HG03108 (cell line): Measurements from ENCODE around the gene MVP.
"Not testable (repeated sequence)": the region's sequence is repeated elsewhere in the genome, so short reads cannot be mapped to it uniquely, and the experiment has no call there.

Source experiments
- ATAC-seq: cut with Tn5 transposase; IDR thresholded peaks from one replicate; pipeline ENCODE4 v1.9.1; 2021; ENCODE audit warnings: moderate library complexity; ENCODE audit not compliant: unreplicated experiment

The MVP gene

DNA sequence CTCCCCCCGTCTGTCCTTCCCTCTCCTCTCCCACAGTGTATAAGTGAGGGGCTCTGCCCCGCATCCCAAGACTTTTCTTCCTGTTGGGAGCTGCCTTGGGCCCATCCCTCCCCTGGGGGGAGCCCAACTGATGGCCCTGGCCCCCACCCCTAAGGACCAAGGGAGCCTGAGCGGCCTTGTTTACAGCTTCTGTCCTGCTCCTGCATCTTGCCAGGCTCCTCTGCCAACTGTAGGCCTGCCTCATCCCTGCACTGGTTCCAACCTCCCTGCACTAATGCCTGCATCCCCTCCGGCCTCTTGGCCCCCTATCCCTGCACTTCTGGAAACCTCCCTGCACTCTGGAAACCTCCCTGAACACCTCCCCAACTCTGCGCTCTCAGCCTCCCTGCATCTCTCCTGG, 5.7 kb upstream of the MVP start:
- ATAC-seq: no peak

DNA sequence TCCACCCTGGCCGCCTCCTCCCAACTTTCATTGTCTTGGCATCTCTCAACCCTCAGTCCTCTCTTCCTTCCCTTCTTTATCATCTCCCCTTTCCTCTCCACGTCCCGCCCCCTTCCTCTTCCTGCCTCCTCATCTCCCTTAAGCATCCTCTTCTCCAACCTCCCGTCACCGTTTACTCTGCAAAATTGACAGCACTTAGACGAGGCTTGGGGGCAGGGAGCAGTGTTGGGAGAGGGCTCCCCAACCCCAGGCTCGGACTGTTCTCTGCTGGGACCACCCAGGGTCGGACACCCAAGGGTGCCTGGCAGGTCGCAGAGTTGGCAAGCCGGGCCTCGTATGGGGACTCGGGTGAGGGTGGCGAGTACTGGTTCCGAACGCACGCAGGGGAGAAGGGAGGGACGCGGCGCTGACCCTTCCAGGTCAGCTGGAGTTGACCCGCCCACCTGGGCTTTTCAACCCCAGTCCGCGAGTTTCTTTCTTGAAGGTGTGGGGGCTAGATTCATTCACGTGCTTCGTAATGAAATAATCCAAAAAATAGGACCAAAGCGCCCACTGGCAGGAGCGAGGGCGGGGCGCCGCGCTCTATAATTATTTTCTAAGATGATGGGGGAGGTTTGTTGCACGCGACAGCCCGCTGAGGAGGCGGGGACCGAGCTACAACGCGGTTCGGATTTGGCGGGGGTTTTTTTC, 5.1 kb upstream of the MVP start:
- ATAC-seq: no peak

DNA sequence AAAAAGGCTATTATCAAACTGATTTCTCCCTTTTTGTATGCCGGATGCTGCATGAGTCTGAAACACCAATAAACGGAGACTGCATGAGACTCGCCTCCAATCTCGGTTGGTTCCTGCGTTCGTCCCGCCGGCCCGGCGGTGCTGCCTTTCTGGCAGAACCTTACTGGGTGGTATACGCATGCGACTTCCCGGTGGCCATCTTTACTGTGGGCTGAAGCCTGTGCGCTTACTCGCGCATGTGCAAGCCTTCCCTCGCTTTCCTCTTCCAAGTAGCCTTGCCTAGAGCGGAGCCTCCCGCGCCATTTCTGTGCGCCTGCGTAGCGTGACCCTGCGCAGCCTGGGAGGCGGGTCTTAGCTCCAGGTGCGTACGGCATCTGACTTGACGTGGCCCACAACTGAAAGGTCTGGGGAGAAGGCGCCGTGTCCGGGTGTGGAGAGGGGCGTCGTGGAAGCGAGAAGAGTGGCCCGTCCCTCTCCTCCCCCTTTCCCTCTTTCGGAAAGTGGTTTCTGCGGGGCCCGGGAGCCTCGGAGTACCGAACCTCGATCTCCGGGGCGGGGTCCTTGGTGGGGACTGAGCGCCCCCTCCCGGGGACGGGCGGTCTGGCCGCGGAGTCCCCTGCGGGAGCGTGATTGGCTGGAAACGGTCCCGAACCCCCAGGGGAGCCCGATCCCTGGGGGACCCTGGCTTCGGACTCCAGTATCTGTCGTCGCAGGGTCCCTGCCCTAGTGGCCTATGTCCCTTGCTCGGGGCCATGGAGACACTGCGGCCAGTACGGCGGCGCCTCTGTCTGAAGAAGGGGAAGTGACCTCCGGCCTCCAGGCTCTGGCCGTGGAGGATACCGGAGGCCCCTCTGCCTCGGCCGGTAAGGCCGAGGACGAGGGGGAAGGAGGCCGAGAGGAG, 4.2 kb upstream of the MVP start, which contains the start of gene PAGR1:
Gene PAGR1 (plus strand): TSS at position 360 of the 901 bp plus-strand sequence. CDS start 374 bp downstream, at position 734.
- peak; percentile 38 for ATAC-seq

DNA sequence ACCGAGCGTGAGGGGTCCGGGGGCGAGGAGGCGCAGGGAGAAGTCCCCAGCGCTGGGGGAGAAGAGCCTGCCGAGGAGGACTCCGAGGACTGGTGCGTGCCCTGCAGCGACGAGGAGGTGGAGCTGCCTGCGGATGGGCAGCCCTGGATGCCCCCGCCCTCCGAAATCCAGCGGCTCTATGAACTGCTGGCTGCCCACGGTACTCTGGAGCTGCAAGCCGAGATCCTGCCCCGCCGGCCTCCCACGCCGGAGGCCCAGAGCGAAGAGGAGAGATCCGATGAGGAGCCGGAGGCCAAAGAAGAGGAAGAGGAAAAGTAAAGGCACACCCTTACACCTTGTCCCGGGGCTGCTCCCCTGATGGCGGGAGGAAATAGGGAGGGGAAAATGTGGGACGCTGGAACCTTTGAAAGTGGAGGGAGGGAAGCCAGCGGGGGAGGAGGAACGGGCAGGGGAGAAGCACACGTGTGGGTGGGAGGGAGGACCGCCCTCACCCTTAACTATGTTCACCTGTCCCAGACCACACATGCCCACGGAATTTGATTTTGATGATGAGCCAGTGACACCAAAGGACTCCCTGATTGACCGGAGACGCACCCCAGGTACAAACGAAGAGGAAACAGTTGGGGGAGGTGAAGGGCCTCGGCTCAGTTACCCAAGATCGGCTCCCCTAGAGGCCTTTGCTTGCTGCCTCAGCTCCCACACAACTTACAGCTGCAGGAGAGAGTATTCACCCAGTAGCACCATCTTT, 3.4 kb upstream of the MVP start:
- peak; percentile 5 for ATAC-seq

DNA sequence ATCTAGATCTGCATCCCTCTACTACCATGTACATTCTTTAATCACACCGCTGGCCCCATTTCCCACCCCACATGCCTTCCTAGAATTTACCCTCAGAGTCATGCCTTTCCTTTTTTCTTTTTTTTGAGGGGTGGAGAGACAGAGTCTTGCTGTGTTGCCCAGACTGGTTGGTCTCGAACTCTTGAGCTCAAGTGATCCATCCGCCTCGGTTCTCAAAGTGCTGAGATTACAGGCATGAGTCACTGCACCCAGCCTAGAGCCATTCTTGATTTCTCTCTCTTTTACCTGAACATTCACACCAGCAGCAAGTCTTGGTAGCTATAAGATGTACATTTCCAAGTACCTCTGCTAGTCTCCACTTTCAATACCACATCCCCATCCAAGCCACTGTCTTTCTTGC, 2.2 kb upstream of the MVP start:
- ATAC-seq: no peak

DNA sequence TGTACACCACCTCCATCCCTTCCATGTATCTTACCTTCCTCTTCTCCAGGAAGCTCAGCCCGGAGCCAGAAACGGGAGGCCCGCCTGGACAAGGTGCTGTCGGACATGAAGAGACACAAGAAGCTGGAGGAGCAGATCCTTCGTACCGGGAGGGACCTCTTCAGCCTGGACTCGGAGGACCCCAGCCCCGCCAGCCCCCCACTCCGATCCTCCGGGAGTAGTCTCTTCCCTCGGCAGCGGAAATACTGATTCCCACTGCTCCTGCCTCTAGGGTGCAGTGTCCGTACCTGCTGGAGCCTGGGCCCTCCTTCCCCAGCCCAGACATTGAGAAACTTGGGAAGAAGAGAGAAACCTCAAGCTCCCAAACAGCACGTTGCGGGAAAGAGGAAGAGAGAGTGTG, 756 bp upstream of the MVP start:
- no peak for ATAC-seq

DNA sequence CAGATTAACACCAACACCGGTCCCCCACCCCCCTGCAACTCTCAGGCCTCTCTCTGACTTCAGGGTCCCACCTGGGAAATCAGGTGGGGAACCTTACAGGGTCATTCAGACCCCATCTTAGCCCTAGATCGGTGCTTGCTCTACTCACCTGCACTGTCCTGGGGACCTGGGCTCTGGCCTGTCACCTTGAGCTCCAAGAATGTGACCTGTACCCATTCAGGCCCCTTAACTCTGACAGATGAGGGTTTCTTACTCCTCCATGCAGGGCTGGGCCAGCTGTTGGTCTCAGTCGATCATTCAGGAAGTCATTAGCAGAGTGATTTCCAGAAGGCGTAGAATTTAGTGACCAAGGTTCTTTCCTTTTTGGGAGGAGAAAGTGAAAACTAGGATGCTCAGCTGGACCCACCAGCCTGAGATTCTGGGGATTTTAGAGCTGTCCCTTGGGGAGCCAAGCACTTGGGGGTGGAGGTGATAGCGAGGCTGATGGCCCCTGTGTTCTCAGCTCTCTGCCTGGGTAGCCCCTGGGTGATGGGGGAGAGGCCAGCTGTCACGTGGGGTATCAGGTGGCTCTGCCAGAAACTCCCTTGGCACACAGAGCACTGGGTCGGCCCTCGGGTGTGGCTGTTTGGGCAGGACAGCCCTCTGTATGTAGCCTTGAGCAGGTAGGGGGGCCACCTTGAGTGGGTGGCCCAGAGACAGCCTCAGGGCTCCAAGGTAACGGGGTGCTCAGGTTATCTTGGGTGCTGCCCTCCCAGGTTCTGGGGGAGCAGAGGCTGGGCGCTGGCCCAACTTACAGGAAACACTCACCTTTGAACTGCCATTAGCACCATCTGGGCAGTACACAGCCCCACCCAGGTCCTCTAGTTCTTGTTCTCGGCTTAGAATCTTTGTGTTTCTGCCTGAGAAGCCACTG, 724 bp downstream of the MVP start:
- ATAC-seq: peak; percentile 39

DNA sequence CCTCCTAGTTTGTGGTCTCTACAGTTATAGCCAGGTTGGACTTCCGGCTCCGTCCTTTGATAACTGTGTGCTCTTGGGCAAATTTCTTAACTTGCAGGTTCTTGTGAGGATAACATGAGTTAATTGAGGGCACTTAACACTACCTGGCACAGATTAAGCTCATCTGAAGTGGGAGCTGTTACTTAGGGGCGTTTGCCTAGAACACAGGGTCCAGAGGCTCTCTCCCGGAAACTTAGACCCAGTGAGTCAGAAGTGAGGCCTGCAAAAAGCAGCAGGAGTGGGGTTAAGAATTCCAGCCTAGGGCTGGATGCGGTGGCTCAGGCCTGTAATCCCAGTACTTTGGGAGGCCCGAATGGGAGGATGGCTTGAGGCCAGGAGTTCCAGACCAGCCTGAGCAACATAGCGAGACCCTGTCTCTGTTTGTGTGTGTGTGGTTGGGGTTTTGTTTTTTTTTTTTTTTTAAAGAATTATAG, 1.4 kb downstream of the MVP start:
- ATAC-seq: no peak

DNA sequence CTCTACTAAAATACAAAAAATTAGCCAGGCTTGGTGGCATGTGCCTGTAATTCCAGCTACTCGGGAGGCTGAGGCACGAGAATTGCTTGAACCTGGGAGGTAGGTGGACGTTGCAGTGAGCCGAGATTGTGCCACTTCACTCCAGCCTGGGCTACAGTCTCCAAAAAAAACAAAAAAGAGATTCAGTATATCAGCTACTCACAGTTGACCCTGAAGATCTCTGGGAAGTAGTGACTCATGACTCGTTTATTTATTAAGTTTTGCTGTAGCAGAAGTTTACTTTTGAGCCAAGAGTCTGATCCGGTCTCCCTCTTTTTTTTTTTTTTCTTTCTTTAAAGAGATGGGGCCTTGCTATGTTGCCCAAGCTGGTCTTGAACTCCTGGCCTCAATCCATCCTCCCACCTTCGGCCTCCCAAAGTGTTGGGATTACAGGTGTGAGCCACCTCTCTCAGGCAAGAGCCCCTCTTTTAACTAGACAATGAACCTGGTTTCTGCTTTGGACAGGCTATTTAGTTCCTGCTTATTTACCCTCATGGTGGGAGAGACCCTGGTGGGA, 4.4 kb downstream of the MVP start:
- no peak for ATAC-seq

DNA sequence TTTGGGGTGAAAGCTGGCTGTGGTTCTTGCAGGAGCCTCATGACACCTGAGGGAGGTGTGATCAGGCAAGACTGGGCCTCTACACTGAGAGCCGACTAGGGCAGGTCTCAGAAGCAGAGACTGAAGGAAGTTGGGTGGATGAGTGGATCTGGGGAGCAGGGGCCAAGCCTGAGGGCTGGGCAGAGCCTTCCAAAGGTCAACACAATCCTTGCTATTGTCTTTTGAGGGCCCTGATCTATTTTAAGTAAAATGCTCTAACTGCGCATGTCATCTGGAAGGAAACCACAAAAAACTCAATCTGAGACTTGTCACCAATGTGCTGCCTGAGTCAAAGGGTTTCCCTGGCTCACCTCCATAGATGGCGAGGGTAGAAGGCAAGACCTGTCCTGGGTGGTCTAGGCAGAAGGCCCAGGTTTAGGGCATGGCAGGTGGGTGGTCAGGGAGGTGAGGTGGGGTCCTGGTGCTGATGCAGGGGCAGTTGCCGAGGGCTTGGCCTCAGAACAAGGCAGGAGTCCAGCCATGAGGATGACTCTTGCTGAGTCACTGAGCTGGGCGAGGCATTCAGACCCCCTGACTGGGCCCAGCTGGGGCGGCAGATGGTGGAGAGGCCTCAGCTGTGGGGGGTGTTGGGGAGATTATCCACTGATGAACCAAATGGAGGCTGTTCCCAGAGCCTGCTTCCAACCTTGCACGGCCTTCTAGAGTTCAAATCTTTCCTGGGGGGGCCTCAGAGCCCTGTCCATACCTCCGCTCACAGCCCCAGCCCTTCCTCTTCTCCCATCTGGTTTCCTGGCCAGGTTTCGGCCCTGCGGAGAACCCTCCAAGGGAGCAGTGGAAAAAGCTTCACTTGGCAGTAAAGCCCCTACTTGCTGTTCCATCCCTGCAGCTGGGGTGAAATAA, 5.1 kb downstream of the MVP start:
- no peak for ATAC-seq

DNA sequence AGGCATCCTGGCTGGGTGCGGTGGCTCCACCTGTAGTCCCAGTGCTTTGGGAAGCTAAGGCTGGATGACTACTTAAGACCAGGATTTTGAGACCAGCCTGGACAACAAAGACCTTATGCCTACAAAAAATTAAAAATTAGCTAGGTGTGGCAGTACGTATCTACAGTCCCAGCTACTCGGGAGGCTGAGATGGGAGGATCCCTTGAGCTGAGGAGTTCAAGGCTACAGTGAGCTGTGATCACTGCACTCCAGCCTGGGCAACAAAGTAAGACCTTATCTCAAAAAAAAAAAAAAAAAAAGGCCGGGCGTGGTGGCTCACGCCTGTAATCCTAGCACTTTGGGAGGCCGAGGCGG, 6.1 kb downstream of the MVP start:
- ATAC-seq: no peak

DNA sequence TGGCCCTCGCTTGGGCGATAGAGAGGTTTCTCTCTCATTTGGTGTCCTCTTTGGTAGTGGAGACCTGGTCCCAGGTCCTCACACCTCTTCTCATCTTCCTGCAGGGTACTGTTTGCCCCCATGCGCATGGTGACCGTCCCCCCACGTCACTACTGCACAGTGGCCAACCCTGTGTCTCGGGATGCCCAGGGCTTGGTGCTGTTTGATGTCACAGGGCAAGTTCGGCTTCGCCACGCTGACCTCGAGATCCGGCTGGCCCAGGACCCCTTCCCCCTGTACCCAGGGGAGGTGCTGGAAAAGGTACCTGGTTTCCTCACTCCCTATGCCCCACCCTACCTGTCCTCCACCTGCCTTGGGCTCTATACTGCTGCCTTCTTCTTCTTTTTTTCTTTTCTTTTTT, 10.5 kb downstream of the MVP start:
- no peak for ATAC-seq

DNA sequence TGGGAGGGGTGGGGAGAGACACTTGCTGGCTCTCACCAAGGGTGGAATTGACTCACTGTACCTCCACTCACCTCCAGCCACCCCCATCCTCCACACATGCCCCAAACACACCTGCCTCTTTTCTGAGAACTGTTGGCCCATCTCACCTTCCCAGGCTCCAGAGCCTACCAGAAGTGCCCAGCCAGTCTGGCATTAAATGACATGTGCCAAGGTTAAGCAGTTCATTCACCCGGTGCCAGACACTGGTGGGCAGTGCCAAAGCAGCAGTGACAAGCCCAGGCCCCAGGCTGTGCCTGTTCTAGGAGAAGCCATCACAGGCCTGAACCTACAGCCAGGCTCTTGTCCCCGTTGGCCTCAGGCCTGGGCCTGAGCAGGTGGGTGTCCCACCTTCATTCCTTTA, 11.2 kb downstream of the MVP start:
- no peak for ATAC-seq

DNA sequence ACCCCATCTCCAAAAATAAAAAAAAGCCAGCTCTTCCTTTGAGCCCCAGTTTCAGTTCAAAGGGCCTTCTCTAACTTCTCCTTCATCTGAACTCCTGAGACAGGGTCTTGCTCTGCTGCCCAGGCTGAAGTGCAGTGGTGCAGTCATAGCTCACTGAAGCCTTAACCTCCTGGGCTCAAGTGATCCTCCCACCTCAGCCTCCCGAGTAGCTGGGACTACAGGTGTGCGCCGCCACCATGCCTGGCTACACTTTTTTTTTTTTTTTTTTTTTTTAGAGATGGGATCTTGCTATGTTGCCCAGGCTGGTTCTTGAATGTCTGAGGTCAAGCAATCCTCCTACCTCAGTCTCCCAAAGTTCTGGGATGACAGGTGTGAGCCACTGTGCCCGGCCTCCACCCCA, 13.0 kb downstream of the MVP start:
- ATAC-seq: not testable (repeated sequence)

DNA sequence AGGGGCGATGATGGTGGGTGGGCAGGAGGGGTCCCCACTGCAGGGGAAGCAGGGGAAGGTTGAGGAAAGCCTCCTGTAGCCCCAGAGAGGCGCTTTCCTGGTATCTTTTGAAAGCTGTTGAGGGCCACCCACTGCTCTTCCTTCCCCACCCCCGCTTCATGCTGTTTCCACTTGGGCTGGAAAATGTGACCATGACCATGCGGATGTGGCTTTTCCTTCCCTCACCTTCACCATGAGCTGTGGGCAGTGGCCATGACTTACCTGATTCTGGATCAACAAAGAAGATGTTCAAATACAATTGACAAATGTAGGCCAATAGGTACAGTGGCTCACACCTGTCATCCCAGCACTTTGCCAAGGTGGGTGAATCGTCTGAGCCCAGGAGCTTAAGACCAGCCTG, 13.8 kb downstream of the MVP start:
- ATAC-seq: no peak

DNA sequence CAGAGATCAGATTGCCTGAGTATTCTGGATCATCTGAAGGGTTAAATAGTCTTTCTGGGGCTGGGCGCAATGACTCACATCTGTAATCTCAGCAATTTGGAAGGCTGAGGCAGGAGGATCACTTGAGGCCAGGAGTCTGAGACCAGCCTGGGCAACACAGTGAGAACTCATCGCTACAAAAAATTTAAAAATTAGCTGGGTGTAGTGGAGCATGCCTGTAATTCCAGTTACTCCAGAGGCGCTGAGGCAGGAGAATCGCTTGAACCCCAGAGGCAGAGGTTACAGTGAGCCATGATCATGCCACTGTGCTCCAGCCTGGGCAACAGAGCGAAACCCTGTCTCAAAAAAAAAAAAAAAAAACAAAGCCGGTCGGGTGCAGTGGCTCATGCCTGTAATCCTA, 15.7 kb downstream of the MVP start:
- ATAC-seq: no peak

DNA sequence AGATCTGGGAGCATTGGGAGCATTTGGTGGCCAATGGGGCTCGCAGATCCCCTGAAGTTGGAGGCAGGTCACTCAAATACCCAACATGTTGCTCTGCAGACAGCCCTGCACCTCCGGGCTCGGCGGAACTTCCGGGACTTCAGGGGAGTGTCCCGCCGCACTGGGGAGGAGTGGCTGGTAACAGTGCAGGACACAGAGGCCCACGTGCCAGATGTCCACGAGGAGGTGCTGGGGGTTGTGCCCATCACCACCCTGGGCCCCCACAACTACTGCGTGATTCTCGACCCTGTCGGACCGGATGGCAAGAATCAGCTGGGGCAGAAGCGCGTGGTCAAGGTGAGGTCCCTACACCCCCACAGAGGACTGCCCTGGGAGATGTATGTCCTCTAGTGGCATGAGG, 16.4 kb downstream of the MVP start:
- no peak for ATAC-seq

DNA sequence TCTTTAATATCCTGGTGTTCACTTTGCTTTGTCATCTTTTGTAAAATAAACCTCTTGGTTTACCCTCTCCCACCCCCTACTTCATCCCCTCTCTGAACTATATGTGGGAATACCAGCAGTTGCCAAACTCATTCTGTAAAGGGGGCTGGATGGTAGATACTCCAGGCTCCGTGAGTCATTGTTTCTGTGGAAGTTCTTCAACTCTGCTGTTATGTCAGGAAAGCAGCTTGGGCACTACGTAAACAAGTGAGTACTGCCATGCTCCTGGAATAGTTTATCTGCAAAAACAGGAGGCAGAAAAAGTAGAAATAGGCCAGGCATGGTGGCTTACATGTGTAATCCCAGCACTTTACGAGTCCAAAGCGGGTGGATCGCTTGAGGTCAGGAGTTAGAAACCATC, 17.6 kb downstream of the MVP start:
- ATAC-seq: no peak

DNA sequence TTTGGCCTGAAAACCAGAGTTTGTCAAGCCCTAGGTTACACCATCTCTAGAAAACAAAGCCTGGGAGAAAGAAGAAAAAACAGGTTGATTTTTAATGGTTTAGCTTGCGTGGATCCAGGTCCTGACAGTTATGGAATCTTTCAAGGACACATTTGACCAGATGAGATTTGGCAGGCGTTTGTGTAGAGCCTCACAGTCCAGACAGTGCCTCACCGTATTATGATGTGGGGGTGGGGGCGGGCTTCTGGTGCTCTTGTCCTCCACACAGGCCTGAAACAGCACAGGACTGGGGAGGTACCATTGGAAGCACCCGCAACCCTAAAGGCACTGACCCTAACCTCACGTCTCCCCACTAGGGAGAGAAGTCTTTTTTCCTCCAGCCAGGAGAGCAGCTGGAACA, 19.6 kb downstream of the MVP start:
- no peak for ATAC-seq
